Measurements from ENCODE around the gene COX17. TPM values are rescaled to one million over a fixed set of nuclear protein-coding genes. Genes with fewer than 3 reads are reported as not detected.

COX17 gene
- total and polyA plus RNA-seq, 4 donors = 43.6 to 170 (median 61.1) TPM

- intact Hi-C loops (cut with DNase I) = no loop called here
- DNase-seq = no peak
- ATAC-seq (ENCODE audit: low FRiP score) = no peak
- Histone ChIP-seq H3K36me3 (ENCODE audit: control insufficient read depth in 1 of 2, insufficient read depth in 2 of 2, low read length in 1 of 2) (no peaks in the 10 kb centered on the region), H3K4me1 (ENCODE audit: control insufficient read depth in 1 of 2, insufficient read depth in 2 of 2, low read length in 2 of 2) (peaks cover 0 to 1% of the 10 kb centered on the region in 2 donors), H3K27ac (ENCODE audit: low read depth in 1 of 2, low read length in 2 of 2) (no peak overlapping the region), H3K27me3 (ENCODE audit: control insufficient read depth in 1 of 2, insufficient read depth in 2 of 2, low read length in 1 of 2) (no peaks in the 10 kb centered on the region), H3K4me3 (ENCODE audit: low read length in 2 of 2) (no peak overlapping the region), H3K9me3 (ENCODE audit: control insufficient read depth, low read length) (no peaks in the 10 kb centered on the region)
- 82 to 90% methylated on average over 4 of the region's 4 CpGs for WGBS, 2 donors
Observed at GRCh38 chr3:119632829-119633228, 44.4 kb downstream of the COX17 start.

DNA sequence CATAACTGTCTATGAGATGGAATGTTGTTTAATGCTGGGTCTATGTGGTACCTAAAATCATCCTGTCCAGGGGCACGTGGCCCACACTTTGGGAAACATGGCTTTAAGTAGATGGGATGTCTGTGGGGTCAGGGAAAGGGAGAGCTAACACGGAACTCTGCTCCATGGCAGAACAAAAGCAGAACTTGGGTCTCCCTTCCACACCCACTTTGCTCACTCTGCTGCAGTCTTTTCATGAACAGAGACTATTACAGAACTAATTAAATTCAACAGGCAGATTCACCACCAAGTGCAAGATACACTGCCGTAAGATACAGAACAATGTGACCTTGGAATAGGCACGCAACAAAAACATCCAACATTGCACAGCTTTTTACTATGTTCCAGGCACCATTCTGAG, 45.0 kb downstream of the COX17 start:
- H3K9me3 ChIP-seq (ENCODE audit: control insufficient read depth, low read length) = no peaks in the 10 kb centered on the region
- intact Hi-C loops (cut with DNase I) = no loop called here
- peaks cover 0 to 3% of the 10 kb centered on the region in 2 donors for H3K4me1 ChIP-seq (ENCODE audit: control insufficient read depth in 1 of 2, insufficient read depth in 2 of 2, low read length in 2 of 2)
- H3K27ac ChIP-seq (ENCODE audit: low read depth in 1 of 2, low read length in 2 of 2) = no peak overlapping the region
- 82 to 86% methylated on average over 4 of the region's 4 CpGs for WGBS, 2 donors
- no peak overlapping the region for H3K4me3 ChIP-seq (ENCODE audit: low read length in 2 of 2)
- H3K36me3 ChIP-seq (ENCODE audit: control insufficient read depth in 1 of 2, insufficient read depth in 2 of 2, low read length in 1 of 2) = no peaks in the 10 kb centered on the region
- ATAC-seq (ENCODE audit: low FRiP score) = no peak
- DNase-seq = no peak
- no peaks in the 10 kb centered on the region for H3K27me3 ChIP-seq (ENCODE audit: control insufficient read depth in 1 of 2, insufficient read depth in 2 of 2, low read length in 1 of 2)

DNA sequence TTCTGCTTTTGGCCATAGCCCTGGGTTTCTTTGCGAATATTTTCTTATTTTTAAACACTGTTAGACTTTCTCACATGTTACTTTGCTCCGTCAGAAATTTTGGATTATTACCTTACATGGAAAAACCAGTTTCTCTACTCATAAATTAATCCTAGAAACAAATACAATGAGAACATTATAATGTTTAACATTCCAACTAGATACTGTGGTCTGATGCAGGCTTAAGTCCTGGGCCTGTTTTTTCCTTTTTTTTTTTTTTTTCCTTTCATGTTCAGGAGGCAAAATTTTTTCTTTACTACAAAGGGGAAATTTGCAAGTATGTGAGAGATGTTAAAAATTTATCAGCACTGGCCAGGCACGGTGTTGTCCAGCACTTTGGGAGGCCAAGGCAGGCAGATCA, 45.7 kb downstream of the COX17 start:
- intact Hi-C loops (cut with DNase I) = no loop called here
- 7 to 8% methylated on average over 3 of the region's 3 CpGs for WGBS, 2 donors
- Histone ChIP-seq H3K27me3 (ENCODE audit: control insufficient read depth in 1 of 2, insufficient read depth in 2 of 2, low read length in 1 of 2) (no peaks in the 10 kb centered on the region), H3K9me3 (ENCODE audit: control insufficient read depth, low read length) (no peaks in the 10 kb centered on the region), H3K4me1 (ENCODE audit: control insufficient read depth in 1 of 2, insufficient read depth in 2 of 2, low read length in 2 of 2) (peaks cover 0 to 3% of the 10 kb centered on the region in 2 donors), H3K36me3 (ENCODE audit: control insufficient read depth in 1 of 2, insufficient read depth in 2 of 2, low read length in 1 of 2) (no peaks in the 10 kb centered on the region), H3K27ac (ENCODE audit: low read depth in 1 of 2, low read length in 2 of 2) (no peak overlapping the region), H3K4me3 (ENCODE audit: low read length in 2 of 2) (no peak overlapping the region)
- ATAC-seq (ENCODE audit: low FRiP score) = no peak
- no peak for DNase-seq

GRCh38 chr3:119630880-119631329, 46.3 kb downstream of the COX17 start:
- peaks cover 0 to 3% of the 10 kb centered on the region in 2 donors for H3K4me1 ChIP-seq (ENCODE audit: control insufficient read depth in 1 of 2, insufficient read depth in 2 of 2, low read length in 2 of 2)
- intact Hi-C loops (cut with DNase I) = no loop called here
- H3K36me3 ChIP-seq (ENCODE audit: control insufficient read depth in 1 of 2, insufficient read depth in 2 of 2, low read length in 1 of 2) = no peaks in the 10 kb centered on the region
- DNase-seq (no peak), ATAC-seq (ENCODE audit: low FRiP score) (peak; percentile 17)
- 89 to 91% methylated on average over 7 of the region's 7 CpGs for WGBS, 2 donors
- H3K27ac ChIP-seq (ENCODE audit: low read depth in 1 of 2, low read length in 2 of 2) = no peak overlapping the region
- no peaks in the 10 kb centered on the region for H3K27me3 ChIP-seq (ENCODE audit: control insufficient read depth in 1 of 2, insufficient read depth in 2 of 2, low read length in 1 of 2)
- no peaks in the 10 kb centered on the region for H3K9me3 ChIP-seq (ENCODE audit: control insufficient read depth, low read length)
- H3K4me3 ChIP-seq (ENCODE audit: low read length in 2 of 2) = no peak overlapping the region

- WGBS, 2 donors = 60 to 63% methylated on average over 8 of the region's 8 CpGs
- peak; percentile 58 for ATAC-seq (ENCODE audit: low FRiP score)
- DNase-seq = no peak
- intact Hi-C loops (cut with DNase I) = no loop called here
- Histone ChIP-seq H3K4me3 (ENCODE audit: low read length in 2 of 2) (no peak overlapping the region), H3K9me3 (ENCODE audit: control insufficient read depth, low read length) (no peaks in the 10 kb centered on the region), H3K27ac (ENCODE audit: low read depth in 1 of 2, low read length in 2 of 2) (no peak overlapping the region), H3K27me3 (ENCODE audit: control insufficient read depth in 1 of 2, insufficient read depth in 2 of 2, low read length in 1 of 2) (no peaks in the 10 kb centered on the region), H3K4me1 (ENCODE audit: control insufficient read depth in 1 of 2, insufficient read depth in 2 of 2, low read length in 2 of 2) (peaks cover 0 to 3% of the 10 kb centered on the region in 2 donors), H3K36me3 (ENCODE audit: control insufficient read depth in 1 of 2, insufficient read depth in 2 of 2, low read length in 1 of 2) (no peaks in the 10 kb centered on the region)
Observed at GRCh38 chr3:119630128-119630879, 46.9 kb downstream of the COX17 start.

DNA sequence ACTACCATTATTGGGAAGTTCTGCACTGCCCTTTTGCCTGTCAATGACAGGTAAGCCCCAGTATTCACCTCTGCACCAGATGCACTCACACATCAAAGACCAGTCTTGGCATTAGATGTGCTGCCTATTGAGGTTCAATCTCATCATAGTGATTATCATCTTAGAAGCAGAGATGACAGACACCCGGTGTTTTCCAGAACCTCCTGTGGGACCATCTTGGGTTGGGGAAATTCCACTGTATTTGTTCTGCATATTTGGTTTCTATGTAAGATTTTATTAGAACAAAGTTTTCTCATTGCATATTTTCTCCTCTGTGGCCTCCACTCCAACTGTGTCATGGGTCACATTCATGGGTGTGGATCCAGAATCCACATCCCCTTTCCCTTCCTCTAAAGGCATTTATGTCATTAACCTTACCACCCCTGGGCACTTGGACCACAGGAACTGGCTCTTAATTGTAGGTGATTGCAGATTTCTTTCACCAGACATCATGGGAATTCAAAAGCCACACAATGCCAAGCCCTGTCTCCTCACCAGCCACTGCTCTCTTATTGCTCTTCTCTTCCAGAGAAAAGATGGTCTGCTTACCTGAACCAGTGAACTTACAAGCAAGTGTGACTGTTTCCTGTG, 48.3 kb downstream of the COX17 start:
- Histone ChIP-seq H3K4me1 (ENCODE audit: control insufficient read depth in 1 of 2, insufficient read depth in 2 of 2, low read length in 2 of 2) (peaks cover 0 to 3% of the 10 kb centered on the region in 2 donors), H3K27me3 (ENCODE audit: control insufficient read depth in 1 of 2, insufficient read depth in 2 of 2, low read length in 1 of 2) (no peaks in the 10 kb centered on the region), H3K27ac (ENCODE audit: low read depth in 1 of 2, low read length in 2 of 2) (peak overlapping the region in 1 of 2 donors; percentile 54), H3K36me3 (ENCODE audit: control insufficient read depth in 1 of 2, insufficient read depth in 2 of 2, low read length in 1 of 2) (no peaks in the 10 kb centered on the region), H3K9me3 (ENCODE audit: control insufficient read depth, low read length) (peaks cover 2% of the 10 kb centered on the region), H3K4me3 (ENCODE audit: low read length in 2 of 2) (no peak overlapping the region)
- intact Hi-C loops (cut with DNase I) = loop anchor here in 1 of 2 donors (5.0 kb wide), 1 partner anchor 52 kb away; the partner anchor contains the start of gene ADPRH
- DNase-seq (no peak), ATAC-seq (ENCODE audit: low FRiP score) (no peak)
- 34 to 39% methylated on average over 1 of the region's 1 CpG for whole genome bisulfite sequencing, 2 donors

- Histone ChIP-seq H3K27ac (ENCODE audit: low read depth in 1 of 2, low read length in 2 of 2) (peak overlapping the region in 1 of 2 donors; percentile 42), H3K9me3 (ENCODE audit: control insufficient read depth, low read length) (peaks cover 2% of the 10 kb centered on the region), H3K36me3 (ENCODE audit: control insufficient read depth in 1 of 2, insufficient read depth in 2 of 2, low read length in 1 of 2) (no peaks in the 10 kb centered on the region), H3K4me1 (ENCODE audit: control insufficient read depth in 1 of 2, insufficient read depth in 2 of 2, low read length in 2 of 2) (peaks cover 0 to 3% of the 10 kb centered on the region in 2 donors), H3K4me3 (ENCODE audit: low read length in 2 of 2) (no peak overlapping the region), H3K27me3 (ENCODE audit: control insufficient read depth in 1 of 2, insufficient read depth in 2 of 2, low read length in 1 of 2) (no peaks in the 10 kb centered on the region)
- ATAC-seq (ENCODE audit: low FRiP score) = no peak
- DNase-seq = no peak
- 93 to 97% methylated on average over 4 of the region's 4 CpGs for WGBS, 2 donors
- intact Hi-C loops (cut with DNase I) = loop anchor here in 1 of 2 donors (5.0 kb wide), 1 partner anchor 51 kb away; the partner anchor contains the start of gene ADPRH
Observed at GRCh38 chr3:119628390-119628789, 48.8 kb downstream of the COX17 start.

GRCh38 chr3:119627461-119627860, 49.7 kb downstream of the COX17 start:
- peak in 1 of 2 donors; percentile 80 for DNase-seq

More at GRCh38 chr3:119627461-119627860, 49.7 kb downstream of the COX17 start:
- WGBS, 2 donors = 53 to 56% methylated on average over 8 of the region's 8 CpGs
- no peaks in the 10 kb centered on the region for H3K36me3 ChIP-seq (ENCODE audit: control insufficient read depth in 1 of 2, insufficient read depth in 2 of 2, low read length in 1 of 2)
- H3K27ac ChIP-seq (ENCODE audit: low read depth in 1 of 2, low read length in 2 of 2) = peak overlapping the region in 1 of 2 donors; percentile 49
- H3K9me3 ChIP-seq (ENCODE audit: control insufficient read depth, low read length) = peaks cover 2% of the 10 kb centered on the region
- no peaks in the 10 kb centered on the region for H3K27me3 ChIP-seq (ENCODE audit: control insufficient read depth in 1 of 2, insufficient read depth in 2 of 2, low read length in 1 of 2)
- H3K4me1 ChIP-seq (ENCODE audit: control insufficient read depth in 1 of 2, insufficient read depth in 2 of 2, low read length in 2 of 2) = peaks cover 0 to 3% of the 10 kb centered on the region in 2 donors
- no peak overlapping the region for H3K4me3 ChIP-seq (ENCODE audit: low read length in 2 of 2)
- ATAC-seq (ENCODE audit: low FRiP score) = no peak
- intact Hi-C loops (cut with DNase I) = loop anchor here in 1 of 2 donors (5.0 kb wide), 1 partner anchor 50 kb away; the partner anchor contains the start of gene ADPRH
